Osteoblast (primary cell): Measurements from ENCODE around the gene SLC46A2. TPM values are rescaled to one million over a fixed set of nuclear protein-coding genes. Genes with fewer than 3 reads are reported as not detected.

Source experiments
- DNase-seq: peaks from one replicate; pipeline ENCODE4 v3.0.0; 2011; ENCODE audit warnings: low spot score, mixed read lengths; ENCODE audit not compliant: insufficient read length; ENCODE audit errors: missing footprints
- H2AFZ ChIP-seq: 2 replicates; pipeline ENCODE4 v1.6.0; 2011; ENCODE audit warnings: mild to moderate bottlenecking, low read length
- H3K27ac ChIP-seq: 2 replicates; pipeline ENCODE4 v1.5.1; 2011; ENCODE audit warnings: mild to moderate bottlenecking, low read depth, low read length, moderate library complexity
- H3K27me3 ChIP-seq: 2 replicates; pipeline ENCODE4 v1.6.0; 2012; ENCODE audit warnings: mild to moderate bottlenecking, control low read depth, inconsistent platforms, low read length, moderate library complexity; ENCODE audit not compliant: insufficient read depth
- H3K36me3 ChIP-seq: 2 replicates; pipeline ENCODE4 v1.5.1; 2011; ENCODE audit warnings: mild to moderate bottlenecking, low read length, control low read depth, moderate library complexity; ENCODE audit not compliant: insufficient read depth
- H3K4me1 ChIP-seq: 2 replicates; pipeline ENCODE4 v1.5.1; 2011; ENCODE audit warnings: mild to moderate bottlenecking, low read length, control low read depth, moderate library complexity; ENCODE audit not compliant: insufficient read depth
- H3K4me2 ChIP-seq: 2 replicates; pipeline ENCODE4 v1.6.0; 2011; ENCODE audit warnings: mild to moderate bottlenecking, low read length; ENCODE audit not compliant: insufficient read depth
- H3K4me3 ChIP-seq: fragments of 200-600 bp; sonication (generic); 3 replicates; pipeline ENCODE4 v1.5.1; 2012; ENCODE audit warnings: mild to moderate bottlenecking, low read length, inconsistent platforms; ENCODE audit not compliant: insufficient read depth
- H3K79me2 ChIP-seq: 2 replicates; pipeline ENCODE4 v1.6.0; 2012; ENCODE audit warnings: mild to moderate bottlenecking, low read length, control low read depth, inconsistent platforms; ENCODE audit not compliant: insufficient read depth
- H3K9me3 ChIP-seq: 2 replicates; pipeline ENCODE4 v1.5.1; 2011; ENCODE audit warnings: low read depth, low read length, control low read depth
- H4K20me1 ChIP-seq: 2 replicates; pipeline ENCODE4 v1.6.0; 2012; ENCODE audit warnings: mild to moderate bottlenecking, low read length, control low read depth; ENCODE audit not compliant: insufficient read depth
- total RNA-seq: library from RNA; depleted of rRNA; stranded (reverse); fragments of >200 nt; gene quantifications from 2 replicates; pipeline ENCODE4 v1.2.3, GENCODE V29; 2012
- TF ChIP-seq, protein P1 (sequence below): IDR thresholded peaks from 2 replicates; pipeline ENCODE4 v1.5.1; 2011; ENCODE audit warnings: mild to moderate bottlenecking, low read depth, low read length, moderate library complexity; ENCODE audit errors: extremely low read depth

SLC46A2 gene
- total RNA-seq, 1 donor, result under 0.01 TPM

DNA sequence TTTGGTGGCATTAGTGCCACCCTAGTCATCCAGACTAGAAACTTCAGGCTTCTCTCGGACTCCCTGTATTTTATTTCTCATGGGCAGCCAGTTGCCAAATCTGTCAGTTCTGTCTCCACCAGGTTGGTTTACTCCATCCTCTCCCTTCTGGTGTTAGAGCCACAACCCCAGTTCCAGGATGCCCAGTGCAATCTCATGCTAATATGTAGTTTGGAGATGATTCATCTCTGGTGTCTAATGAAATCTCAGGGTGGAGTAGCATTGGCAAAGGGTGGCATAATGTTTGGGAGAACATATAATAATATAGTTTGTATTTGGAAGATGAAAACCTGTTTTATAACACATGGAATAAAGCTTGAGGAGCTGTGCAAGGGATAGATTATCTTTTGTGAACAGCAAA, 30.2 kb downstream of the SLC46A2 start:
- H4K20me1 ChIP-seq, result no peaks in the 10 kb centered on the region
- H3K4me3 ChIP-seq, result no peak overlapping the region
- no peaks in the 10 kb centered on the region for H3K9me3 ChIP-seq
- peaks cover 38% of the 10 kb centered on the region for H3K4me1 ChIP-seq
- no peaks in the 10 kb centered on the region for H3K36me3 ChIP-seq
- no peak overlapping the region for H3K27ac ChIP-seq
- no peak for DNase-seq
- H3K4me2 ChIP-seq, result no peak overlapping the region
- no peaks in the 10 kb centered on the region for H3K27me3 ChIP-seq
- no peak overlapping the region for H2AFZ ChIP-seq
- H3K79me2 ChIP-seq, result peaks cover 12% of the 10 kb centered on the region
- TF ChIP-seq, protein P1, sequence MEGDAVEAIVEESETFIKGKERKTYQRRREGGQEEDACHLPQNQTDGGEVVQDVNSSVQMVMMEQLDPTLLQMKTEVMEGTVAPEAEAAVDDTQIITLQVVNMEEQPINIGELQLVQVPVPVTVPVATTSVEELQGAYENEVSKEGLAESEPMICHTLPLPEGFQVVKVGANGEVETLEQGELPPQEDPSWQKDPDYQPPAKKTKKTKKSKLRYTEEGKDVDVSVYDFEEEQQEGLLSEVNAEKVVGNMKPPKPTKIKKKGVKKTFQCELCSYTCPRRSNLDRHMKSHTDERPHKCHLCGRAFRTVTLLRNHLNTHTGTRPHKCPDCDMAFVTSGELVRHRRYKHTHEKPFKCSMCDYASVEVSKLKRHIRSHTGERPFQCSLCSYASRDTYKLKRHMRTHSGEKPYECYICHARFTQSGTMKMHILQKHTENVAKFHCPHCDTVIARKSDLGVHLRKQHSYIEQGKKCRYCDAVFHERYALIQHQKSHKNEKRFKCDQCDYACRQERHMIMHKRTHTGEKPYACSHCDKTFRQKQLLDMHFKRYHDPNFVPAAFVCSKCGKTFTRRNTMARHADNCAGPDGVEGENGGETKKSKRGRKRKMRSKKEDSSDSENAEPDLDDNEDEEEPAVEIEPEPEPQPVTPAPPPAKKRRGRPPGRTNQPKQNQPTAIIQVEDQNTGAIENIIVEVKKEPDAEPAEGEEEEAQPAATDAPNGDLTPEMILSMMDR, result no peak

DNA sequence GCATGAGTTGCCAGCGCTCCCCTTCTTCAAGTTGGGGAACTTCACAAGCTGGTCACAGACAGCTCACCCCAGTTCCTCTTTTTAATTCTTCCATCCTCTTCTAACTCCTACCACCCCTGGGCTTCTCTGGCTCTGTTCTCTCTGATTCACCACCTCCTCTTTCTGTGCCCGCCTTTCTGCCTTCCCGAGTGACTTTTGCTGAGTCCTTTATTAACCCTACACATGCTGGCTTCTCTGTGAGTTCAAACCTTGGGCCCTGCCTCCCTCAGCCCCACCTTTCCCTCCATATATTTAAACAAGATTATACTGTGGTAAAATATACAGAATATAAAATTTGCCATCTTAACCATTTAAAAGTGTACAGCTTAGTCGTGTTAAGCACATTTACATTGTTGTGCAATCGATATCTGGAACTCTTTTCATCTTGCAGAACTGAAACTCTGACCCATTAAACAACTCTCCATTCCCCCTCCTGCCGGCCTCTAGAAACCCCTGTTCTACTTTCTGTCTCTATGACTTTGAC, 32.0 kb downstream of the SLC46A2 start:
- DNase-seq, result peak; percentile 96
- Histone ChIP-seq H3K4me1 (peaks cover 47% of the 10 kb centered on the region), H3K9me3 (no peaks in the 10 kb centered on the region), H3K36me3 (peaks cover under 1% of the 10 kb centered on the region), H3K4me2 (peak overlapping the region; percentile 36), H3K27ac (no peak overlapping the region), H3K4me3 (no peak overlapping the region), H3K27me3 (no peaks in the 10 kb centered on the region), H3K79me2 (peaks cover 13% of the 10 kb centered on the region), H4K20me1 (no peaks in the 10 kb centered on the region), H2AFZ (no peak overlapping the region)
- TF ChIP-seq, protein P1, result no peak

DNA sequence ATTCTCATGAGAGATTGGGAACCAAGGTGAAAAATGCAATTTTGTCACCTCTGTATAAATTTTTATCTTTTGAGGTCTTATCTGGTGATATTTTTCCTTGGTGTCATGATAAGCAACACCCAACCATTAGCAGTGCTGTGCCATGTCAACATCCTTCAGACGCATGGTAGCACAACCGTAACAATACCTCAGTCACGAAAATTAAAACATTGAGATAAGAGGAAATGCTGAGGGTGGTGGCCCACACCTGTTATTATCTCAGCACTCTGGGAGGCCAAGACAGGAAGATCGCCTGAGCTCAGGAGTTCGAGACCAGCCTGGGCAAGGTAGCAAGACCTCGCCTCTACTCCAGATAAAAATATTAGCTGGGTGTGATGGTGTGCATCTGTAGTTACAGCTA, 32.7 kb downstream of the SLC46A2 start:
- H3K4me1 ChIP-seq, result peaks cover 40% of the 10 kb centered on the region
- H3K4me2 ChIP-seq, result no peak overlapping the region
- DNase-seq, result no peak
- H3K4me3 ChIP-seq, result no peak overlapping the region
- no peaks in the 10 kb centered on the region for H4K20me1 ChIP-seq
- peaks cover 3% of the 10 kb centered on the region for H3K36me3 ChIP-seq
- H3K9me3 ChIP-seq, result no peaks in the 10 kb centered on the region
- H3K27me3 ChIP-seq, result no peaks in the 10 kb centered on the region
- peaks cover 13% of the 10 kb centered on the region for H3K79me2 ChIP-seq
- H3K27ac ChIP-seq, result no peak overlapping the region
- no peak overlapping the region for H2AFZ ChIP-seq
- TF ChIP-seq, protein P1, result no peak

DNA sequence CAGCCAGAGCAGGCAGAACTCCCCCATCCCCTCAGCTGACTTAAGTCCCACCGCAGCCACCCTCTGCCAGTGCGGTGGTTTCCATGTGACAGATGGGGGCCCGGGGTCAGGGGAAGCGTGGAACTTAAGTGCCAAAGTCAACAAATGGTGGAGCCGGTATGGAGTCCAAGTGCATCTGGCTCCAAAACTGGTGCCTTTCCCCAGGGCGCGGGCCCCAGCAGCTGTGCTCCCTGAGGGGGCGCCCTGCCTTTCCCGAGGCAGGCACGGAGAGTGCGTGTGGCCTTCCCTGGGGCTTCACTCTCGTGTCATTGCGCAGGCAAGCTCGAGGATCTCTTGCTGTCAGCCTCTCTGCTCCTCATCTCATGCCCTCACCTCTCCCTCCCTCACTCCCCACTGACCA, 33.8 kb downstream of the SLC46A2 start:
- H3K4me1 ChIP-seq, result peaks cover 29% of the 10 kb centered on the region
- no peak overlapping the region for H2AFZ ChIP-seq
- no peaks in the 10 kb centered on the region for H3K27me3 ChIP-seq
- no peaks in the 10 kb centered on the region for H3K9me3 ChIP-seq
- no peak overlapping the region for H3K4me2 ChIP-seq
- peaks cover 11% of the 10 kb centered on the region for H3K79me2 ChIP-seq
- no peaks in the 10 kb centered on the region for H4K20me1 ChIP-seq
- H3K27ac ChIP-seq, result no peak overlapping the region
- peaks cover 3% of the 10 kb centered on the region for H3K36me3 ChIP-seq
- no peak for DNase-seq
- H3K4me3 ChIP-seq, result no peak overlapping the region
- TF ChIP-seq, protein P1, result no peak
